ENCODE measurements around the gene MERTK.

MERTK gene

DNA sequence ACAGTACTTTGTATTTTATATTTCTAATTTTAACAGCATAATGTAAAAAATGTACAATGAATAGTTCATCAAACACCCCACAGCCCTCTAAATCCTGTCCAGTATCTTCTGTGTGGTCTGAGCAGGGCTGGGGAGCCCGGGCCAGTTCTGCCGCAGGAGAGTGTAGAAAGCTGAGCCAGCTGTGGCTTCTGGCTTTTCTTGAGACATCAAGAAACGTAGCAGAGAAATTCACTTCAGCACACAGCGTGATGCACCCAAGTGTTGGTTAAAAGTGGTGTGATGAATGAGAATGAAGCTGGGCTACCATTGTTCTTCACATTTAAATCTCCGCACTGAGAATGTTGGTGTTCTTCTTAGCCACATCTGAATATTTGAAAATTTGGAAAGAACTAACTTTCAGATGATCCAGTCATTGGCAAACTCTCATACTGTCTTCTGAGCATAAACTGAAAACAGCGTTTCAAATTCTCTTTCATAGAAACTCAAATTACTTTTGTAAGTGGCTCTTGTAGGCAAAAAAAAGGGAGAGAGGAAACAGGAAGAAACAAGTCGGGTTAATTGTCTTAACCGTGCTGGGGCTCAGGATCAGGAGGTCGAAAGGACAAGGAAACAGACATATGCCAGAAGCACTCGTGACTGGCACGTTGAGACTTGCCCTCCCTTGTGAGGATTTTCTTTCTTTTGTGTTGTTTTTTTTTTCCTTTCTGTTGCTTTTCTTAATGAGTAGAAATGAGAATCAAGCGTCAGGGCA, 133.2 kb downstream of the MERTK start:
- Histone ChIP-seq H3K36me3 (ENCODE audit: control insufficient read depth in 1 of 2, insufficient read depth in 2 of 2, low read length in 2 of 2) (peaks cover 0 to 4% of the 10 kb centered on the region in 2 experiments), H2AK5ac (ENCODE audit: low read length) (no peak overlapping the region), H4K8ac (ENCODE audit: low read depth, low read length) (no peak overlapping the region), H3K4me1 (ENCODE audit: control insufficient read depth in 1 of 2, insufficient read depth in 2 of 2, low read length in 2 of 2) (peaks cover 7 to 10% of the 10 kb centered on the region in 2 experiments), H3K4me2 (ENCODE audit: low read length) (peak overlapping the region; percentile 16), H3K79me1 (ENCODE audit: low read length) (peaks cover 3% of the 10 kb centered on the region), H3K4ac (ENCODE audit: low read depth, low read length) (no peak overlapping the region), H3K79me2 (ENCODE audit: control insufficient read depth, insufficient read depth, low read length, poor library complexity) (no peaks in the 10 kb centered on the region), H3K9ac (ENCODE audit: low read length) (no peak overlapping the region), H4K91ac (ENCODE audit: low read depth, low read length) (no peak overlapping the region), H2BK12ac (ENCODE audit: low read length) (no peak overlapping the region), H3K18ac (ENCODE audit: low read length) (no peak overlapping the region), H2BK120ac (ENCODE audit: insufficient read depth, low read length, poor library complexity) (no peak overlapping the region), H3K4me3 (ENCODE audit: low read depth, low read length) (no peak overlapping the region), H3K27me3 (ENCODE audit: insufficient read depth, low read length) (no peaks in the 10 kb centered on the region), H3K27ac (ENCODE audit: low read depth, low read length) (peak overlapping the region; percentile 72), H3K9me3 (ENCODE audit: insufficient read depth, low read depth, low read length) (no peaks in the 10 kb centered on the region), H2BK5ac (ENCODE audit: low read depth, low read length, poor library complexity) (no peak overlapping the region), H2AFZ (ENCODE audit: insufficient read depth, low read length, poor library complexity) (no peak overlapping the region), H4K12ac (ENCODE audit: low read depth, low read length) (no peak overlapping the region), H3K23ac (ENCODE audit: low read length) (no peak overlapping the region), H3K14ac (ENCODE audit: low read length) (no peak overlapping the region)
- WGBS (ENCODE audit: extremely low coverage, insufficient coverage, insufficient read length) = no CpG with 5 or more reads among the region's 12 CpGs
- DNase-seq = no peak

GRCh38 chr2:112032224-112032586, 133.8 kb downstream of the MERTK start:
- H2BK12ac ChIP-seq (ENCODE audit: low read length) = no peak overlapping the region
- H3K4me2 ChIP-seq (ENCODE audit: low read length) = no peak overlapping the region
- no peak overlapping the region for H4K12ac ChIP-seq (ENCODE audit: low read depth, low read length)
- no peaks in the 10 kb centered on the region for H3K27me3 ChIP-seq (ENCODE audit: insufficient read depth, low read length)
- peaks cover 7 to 10% of the 10 kb centered on the region in 2 experiments for H3K4me1 ChIP-seq (ENCODE audit: control insufficient read depth in 1 of 2, insufficient read depth in 2 of 2, low read length in 2 of 2)
- WGBS (ENCODE audit: extremely low coverage, insufficient coverage, insufficient read length) = no CpG with 5 or more reads among the region's 4 CpGs
- H4K8ac ChIP-seq (ENCODE audit: low read depth, low read length) = no peak overlapping the region
- peaks cover 3% of the 10 kb centered on the region for H3K79me1 ChIP-seq (ENCODE audit: low read length)
- H3K27ac ChIP-seq (ENCODE audit: low read depth, low read length) = peak overlapping the region; percentile 72
- H3K4ac ChIP-seq (ENCODE audit: low read depth, low read length) = no peak overlapping the region
- no peak overlapping the region for H3K4me3 ChIP-seq (ENCODE audit: low read depth, low read length)
- H4K91ac ChIP-seq (ENCODE audit: low read depth, low read length) = peak overlapping the region; percentile 21
- no peak overlapping the region for H3K23ac ChIP-seq (ENCODE audit: low read length)
- peaks cover 0 to 4% of the 10 kb centered on the region in 2 experiments for H3K36me3 ChIP-seq (ENCODE audit: control insufficient read depth in 1 of 2, insufficient read depth in 2 of 2, low read length in 2 of 2)
- H2BK120ac ChIP-seq (ENCODE audit: insufficient read depth, low read length, poor library complexity) = no peak overlapping the region
- H2BK5ac ChIP-seq (ENCODE audit: low read depth, low read length, poor library complexity) = peak overlapping the region; percentile 4
- H3K18ac ChIP-seq (ENCODE audit: low read length) = no peak overlapping the region
- no peak overlapping the region for H2AK5ac ChIP-seq (ENCODE audit: low read length)
- DNase-seq = no peak
- no peak overlapping the region for H2AFZ ChIP-seq (ENCODE audit: insufficient read depth, low read length, poor library complexity)
- no peak overlapping the region for H3K9ac ChIP-seq (ENCODE audit: low read length)
- no peaks in the 10 kb centered on the region for H3K9me3 ChIP-seq (ENCODE audit: insufficient read depth, low read depth, low read length)
- H3K14ac ChIP-seq (ENCODE audit: low read length) = no peak overlapping the region
- H3K79me2 ChIP-seq (ENCODE audit: control insufficient read depth, insufficient read depth, low read length, poor library complexity) = no peaks in the 10 kb centered on the region

DNA sequence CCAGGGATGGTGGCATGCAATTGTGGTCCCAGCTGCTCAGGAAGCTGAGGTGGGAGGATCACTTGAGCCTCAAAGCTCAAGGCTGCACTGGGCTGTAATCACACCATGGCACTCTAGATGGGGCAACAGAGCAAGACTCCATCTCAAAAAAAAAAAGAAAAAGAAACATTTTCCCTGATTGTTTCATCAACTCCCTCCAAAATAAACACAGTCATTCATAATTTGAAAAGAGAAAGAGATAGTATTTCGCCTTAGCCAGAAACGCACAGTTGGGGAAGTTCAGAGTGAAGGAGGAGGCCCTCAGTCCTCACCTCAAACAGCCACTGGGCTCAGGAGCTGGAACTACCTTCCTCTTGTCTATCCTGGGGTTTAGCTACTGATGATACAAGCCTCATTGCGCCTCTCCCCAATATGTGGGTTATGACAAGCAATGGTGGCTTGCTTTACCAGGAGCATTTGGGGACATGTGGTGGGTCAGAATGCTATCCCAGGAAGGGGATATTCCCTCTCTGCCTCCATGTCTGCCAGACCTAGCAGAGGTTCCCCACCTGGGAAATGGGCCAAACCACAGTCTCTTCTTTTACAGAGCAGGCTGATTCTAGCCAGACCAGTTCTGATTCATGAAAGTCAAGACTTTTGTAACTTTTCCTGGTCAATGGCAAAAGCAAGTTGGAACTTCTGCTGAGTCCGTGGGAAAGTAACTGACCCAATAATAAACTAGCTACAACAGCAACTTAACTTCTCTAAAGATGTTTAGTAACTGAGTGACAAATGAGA, 134.5 kb downstream of the MERTK start:
- H4K91ac ChIP-seq (ENCODE audit: low read depth, low read length) = peak overlapping the region; percentile 83
- H3K14ac ChIP-seq (ENCODE audit: low read length) = peak overlapping the region; percentile 24
- no peaks in the 10 kb centered on the region for H3K79me2 ChIP-seq (ENCODE audit: control insufficient read depth, insufficient read depth, low read length, poor library complexity)
- peak overlapping the region; percentile 35 for H2AK5ac ChIP-seq (ENCODE audit: low read length)
- H2BK12ac ChIP-seq (ENCODE audit: low read length) = peak overlapping the region; percentile 34
- H3K4ac ChIP-seq (ENCODE audit: low read depth, low read length) = peak overlapping the region; percentile 12
- H4K12ac ChIP-seq (ENCODE audit: low read depth, low read length) = no peak overlapping the region
- H3K4me2 ChIP-seq (ENCODE audit: low read length) = no peak overlapping the region
- no peak overlapping the region for H3K4me3 ChIP-seq (ENCODE audit: low read depth, low read length)
- no peak overlapping the region for H3K23ac ChIP-seq (ENCODE audit: low read length)
- H3K36me3 ChIP-seq (ENCODE audit: control insufficient read depth in 1 of 2, insufficient read depth in 2 of 2, low read length in 2 of 2) = peaks cover 0 to 4% of the 10 kb centered on the region in 2 experiments
- peak overlapping the region; percentile 84 for H3K18ac ChIP-seq (ENCODE audit: low read length)
- peaks cover 7 to 10% of the 10 kb centered on the region in 2 experiments for H3K4me1 ChIP-seq (ENCODE audit: control insufficient read depth in 1 of 2, insufficient read depth in 2 of 2, low read length in 2 of 2)
- peak; percentile 27 to 49 for DNase-seq
- peaks cover 3% of the 10 kb centered on the region for H3K79me1 ChIP-seq (ENCODE audit: low read length)
- H4K8ac ChIP-seq (ENCODE audit: low read depth, low read length) = no peak overlapping the region
- no peak overlapping the region for H2AFZ ChIP-seq (ENCODE audit: insufficient read depth, low read length, poor library complexity)
- peak overlapping the region; percentile 58 for H3K27ac ChIP-seq (ENCODE audit: low read depth, low read length)
- peak overlapping the region; percentile 9 for H2BK5ac ChIP-seq (ENCODE audit: low read depth, low read length, poor library complexity)
- no CpG with 5 or more reads among the region's 4 CpGs for WGBS (ENCODE audit: extremely low coverage, insufficient coverage, insufficient read length)
- H3K9ac ChIP-seq (ENCODE audit: low read length) = no peak overlapping the region
- no peak overlapping the region for H2BK120ac ChIP-seq (ENCODE audit: insufficient read depth, low read length, poor library complexity)
- no peaks in the 10 kb centered on the region for H3K9me3 ChIP-seq (ENCODE audit: insufficient read depth, low read depth, low read length)
- no peaks in the 10 kb centered on the region for H3K27me3 ChIP-seq (ENCODE audit: insufficient read depth, low read length)

DNA sequence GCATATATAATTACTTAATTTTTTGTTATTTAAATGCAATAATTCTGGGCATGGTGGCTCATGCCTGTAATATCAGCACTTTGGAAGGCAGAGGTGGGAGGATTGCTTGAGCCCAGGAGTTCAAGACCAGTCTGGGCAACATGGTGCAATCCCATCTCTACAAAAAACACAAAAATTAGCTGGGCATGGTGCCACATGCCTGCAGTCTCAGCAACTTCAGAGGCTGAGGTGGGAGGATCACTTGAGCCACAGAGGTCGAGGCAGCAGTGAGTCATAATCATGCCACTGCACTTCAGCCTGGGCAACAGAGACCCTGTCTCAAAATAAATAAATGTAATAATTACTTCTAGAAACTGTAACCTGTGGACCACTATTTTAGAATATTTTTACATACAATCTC, 135.2 kb downstream of the MERTK start:
- H4K12ac ChIP-seq (ENCODE audit: low read depth, low read length) = no peak overlapping the region
- no peak overlapping the region for H2AK5ac ChIP-seq (ENCODE audit: low read length)
- no peak overlapping the region for H2AFZ ChIP-seq (ENCODE audit: insufficient read depth, low read length, poor library complexity)
- H3K9ac ChIP-seq (ENCODE audit: low read length) = no peak overlapping the region
- WGBS (ENCODE audit: extremely low coverage, insufficient coverage, insufficient read length) = no CpG with 5 or more reads among the region's 1 CpG
- peaks cover 7 to 10% of the 10 kb centered on the region in 2 experiments for H3K4me1 ChIP-seq (ENCODE audit: control insufficient read depth in 1 of 2, insufficient read depth in 2 of 2, low read length in 2 of 2)
- DNase-seq = peak in 1 of 2 donors; percentile 23
- H2BK5ac ChIP-seq (ENCODE audit: low read depth, low read length, poor library complexity) = no peak overlapping the region
- no peak overlapping the region for H3K18ac ChIP-seq (ENCODE audit: low read length)
- no peaks in the 10 kb centered on the region for H3K79me2 ChIP-seq (ENCODE audit: control insufficient read depth, insufficient read depth, low read length, poor library complexity)
- H3K27ac ChIP-seq (ENCODE audit: low read depth, low read length) = no peak overlapping the region
- H3K14ac ChIP-seq (ENCODE audit: low read length) = no peak overlapping the region
- H3K36me3 ChIP-seq (ENCODE audit: control insufficient read depth in 1 of 2, insufficient read depth in 2 of 2, low read length in 2 of 2) = peaks cover 0 to under 1% of the 10 kb centered on the region in 2 experiments
- H3K23ac ChIP-seq (ENCODE audit: low read length) = no peak overlapping the region
- no peak overlapping the region for H3K4me3 ChIP-seq (ENCODE audit: low read depth, low read length)
- no peak overlapping the region for H2BK12ac ChIP-seq (ENCODE audit: low read length)
- no peak overlapping the region for H4K8ac ChIP-seq (ENCODE audit: low read depth, low read length)
- no peaks in the 10 kb centered on the region for H3K9me3 ChIP-seq (ENCODE audit: insufficient read depth, low read depth, low read length)
- peaks cover 3% of the 10 kb centered on the region for H3K79me1 ChIP-seq (ENCODE audit: low read length)
- H2BK120ac ChIP-seq (ENCODE audit: insufficient read depth, low read length, poor library complexity) = no peak overlapping the region
- H3K4ac ChIP-seq (ENCODE audit: low read depth, low read length) = no peak overlapping the region
- no peaks in the 10 kb centered on the region for H3K27me3 ChIP-seq (ENCODE audit: insufficient read depth, low read length)
- H3K4me2 ChIP-seq (ENCODE audit: low read length) = no peak overlapping the region
- H4K91ac ChIP-seq (ENCODE audit: low read depth, low read length) = no peak overlapping the region

Data from trophoblast cell (in vitro differentiated cells and primary cell).